Measurements from ENCODE around the gene PCSK6. TPM values are rescaled to one million over a fixed set of nuclear protein-coding genes. Genes with fewer than 3 reads are reported as not detected.
"Not testable (repeated sequence)": the region's sequence is repeated elsewhere in the genome, so short reads cannot be mapped to it uniquely, and the experiment has no call there.

PCSK6 gene
- total RNA-seq, 4 donors from 2014 or later = 12.8 to 23.2 (median 18.4) TPM

DNA sequence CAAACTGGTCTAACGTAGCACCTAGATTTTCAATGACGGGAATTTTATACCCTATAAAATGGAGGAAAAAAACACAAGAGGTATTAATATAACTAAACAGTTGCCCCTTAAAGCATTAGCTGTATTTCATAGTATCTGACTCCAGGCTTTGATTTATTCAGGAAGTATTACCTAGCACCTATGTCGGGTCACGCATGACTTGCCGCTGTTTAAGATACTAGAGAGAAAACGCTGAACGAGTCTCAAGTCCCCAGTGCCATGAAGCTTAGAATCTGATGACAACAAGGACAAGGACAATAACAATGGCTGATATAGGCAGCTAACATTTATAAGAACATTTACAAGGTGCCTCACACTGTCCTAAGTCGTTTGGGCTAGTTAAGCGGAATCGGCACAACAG, 196.4 kb downstream of the PCSK6 start:
- Histone ChIP-seq H3K4me3 (peak overlapping the region in 1 of 2 donors; percentile 89), H3K9me3 (no peaks in the 10 kb centered on the region), H3K27me3 (no peaks in the 10 kb centered on the region), H3K36me3 (peaks cover 0 to 23% of the 10 kb centered on the region in 2 donors), H3K4me1 (peaks cover 0 to 58% (median 12%) of the 10 kb centered on the region in 3 donors), H3K27ac (peak overlapping the region in 3 of 4 donors; percentile 97 to 98 (median 97))
- ATAC-seq = no peak
- TF ChIP-seq, protein P1, sequence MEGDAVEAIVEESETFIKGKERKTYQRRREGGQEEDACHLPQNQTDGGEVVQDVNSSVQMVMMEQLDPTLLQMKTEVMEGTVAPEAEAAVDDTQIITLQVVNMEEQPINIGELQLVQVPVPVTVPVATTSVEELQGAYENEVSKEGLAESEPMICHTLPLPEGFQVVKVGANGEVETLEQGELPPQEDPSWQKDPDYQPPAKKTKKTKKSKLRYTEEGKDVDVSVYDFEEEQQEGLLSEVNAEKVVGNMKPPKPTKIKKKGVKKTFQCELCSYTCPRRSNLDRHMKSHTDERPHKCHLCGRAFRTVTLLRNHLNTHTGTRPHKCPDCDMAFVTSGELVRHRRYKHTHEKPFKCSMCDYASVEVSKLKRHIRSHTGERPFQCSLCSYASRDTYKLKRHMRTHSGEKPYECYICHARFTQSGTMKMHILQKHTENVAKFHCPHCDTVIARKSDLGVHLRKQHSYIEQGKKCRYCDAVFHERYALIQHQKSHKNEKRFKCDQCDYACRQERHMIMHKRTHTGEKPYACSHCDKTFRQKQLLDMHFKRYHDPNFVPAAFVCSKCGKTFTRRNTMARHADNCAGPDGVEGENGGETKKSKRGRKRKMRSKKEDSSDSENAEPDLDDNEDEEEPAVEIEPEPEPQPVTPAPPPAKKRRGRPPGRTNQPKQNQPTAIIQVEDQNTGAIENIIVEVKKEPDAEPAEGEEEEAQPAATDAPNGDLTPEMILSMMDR (IDR thresholded peaks at IDR 0.05) = no peak
- TF ChIP-seq POLR2A (IDR thresholded peaks at IDR 0.05) (no peak), POLR2AphosphoS5 (IDR thresholded peaks at IDR 0.05) (no peak), EP300 (IDR thresholded peaks at IDR 0.05) (no peak)
- WGBS, 2 donors (ENCODE audit: low coverage in 1 of 2) = 71 to 74% methylated on average over 8 to 10 of the region's 10 CpGs

DNA sequence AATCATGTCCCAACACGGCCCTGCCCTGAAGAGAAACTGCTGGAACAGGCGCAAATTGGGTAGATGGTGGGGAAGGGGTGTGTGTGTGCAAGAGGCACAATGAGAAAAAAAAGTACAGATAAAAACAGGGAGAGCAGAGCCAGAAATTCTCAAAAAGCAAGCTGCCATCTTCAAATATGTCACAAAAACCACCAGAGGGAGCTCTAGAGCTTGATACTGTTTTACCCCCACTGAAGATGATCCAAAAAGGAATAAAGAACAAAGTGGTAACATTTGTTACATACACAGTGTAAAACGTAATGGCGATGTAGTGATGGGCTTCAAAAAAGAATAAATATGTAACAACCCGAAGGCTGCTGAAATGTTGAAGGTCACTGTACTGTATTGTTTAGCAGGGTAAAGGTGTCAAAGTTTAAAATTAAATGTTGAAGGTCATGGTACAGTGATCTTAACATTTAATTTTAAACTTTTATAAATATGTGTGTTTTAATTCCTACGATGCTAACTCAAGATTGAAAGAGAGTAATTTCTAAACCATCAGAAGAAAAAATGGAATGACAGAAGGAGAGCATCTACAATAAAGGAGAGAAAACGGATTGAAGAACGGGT, 200.5 kb downstream of the PCSK6 start:
- Histone ChIP-seq H3K9me3 (no peaks in the 10 kb centered on the region), H3K4me1 (peaks cover 0 to 46% (median 12%) of the 10 kb centered on the region in 3 donors), H3K4me3 (no peak overlapping the region), H3K27me3 (no peaks in the 10 kb centered on the region), H3K36me3 (peaks cover 0 to 62% of the 10 kb centered on the region in 2 donors), H3K27ac (no peak overlapping the region)
- 67 to 71% methylated on average over 8 of the region's 8 CpGs for WGBS, 2 donors (ENCODE audit: low coverage in 1 of 2)
- ATAC-seq = no peak
- TF ChIP-seq, protein P1 (IDR thresholded peaks at IDR 0.05) = peak; percentile 35 to 57 (median 51)
- no peak for TF ChIP-seq POLR2A (IDR thresholded peaks at IDR 0.05)

DNA sequence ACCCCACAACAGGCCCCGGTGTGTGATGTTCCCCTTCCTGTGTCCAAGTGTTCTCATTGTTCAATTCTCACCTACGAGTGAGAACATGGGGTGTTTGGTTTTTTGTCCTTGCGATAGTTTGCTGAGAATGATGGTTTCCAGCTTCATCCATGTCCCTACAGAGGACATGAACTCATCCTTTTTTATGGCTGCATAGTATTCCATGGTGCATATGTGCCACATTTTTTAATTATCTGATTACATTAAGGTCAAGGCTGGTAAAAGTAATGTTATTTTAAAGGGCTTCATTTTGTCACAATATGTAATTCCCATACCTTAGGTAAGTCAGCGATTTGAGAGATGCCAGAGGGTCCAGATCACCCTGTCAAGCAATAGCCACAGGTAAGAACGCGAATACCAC, 202.2 kb downstream of the PCSK6 start:
- not testable (repeated sequence) for H3K9me3 ChIP-seq, H3K27ac ChIP-seq, H3K27me3 ChIP-seq, H3K4me3 ChIP-seq, ATAC-seq
- WGBS, 2 donors (ENCODE audit: low coverage in 1 of 2) = 96 to 100% methylated on average over 3 to 6 of the region's 6 CpGs
- Histone ChIP-seq H3K4me1 (peaks cover 0 to 29% (median 5%) of the 10 kb centered on the region in 3 donors), H3K36me3 (peaks cover 0 to 79% of the 10 kb centered on the region in 2 donors)

DNA sequence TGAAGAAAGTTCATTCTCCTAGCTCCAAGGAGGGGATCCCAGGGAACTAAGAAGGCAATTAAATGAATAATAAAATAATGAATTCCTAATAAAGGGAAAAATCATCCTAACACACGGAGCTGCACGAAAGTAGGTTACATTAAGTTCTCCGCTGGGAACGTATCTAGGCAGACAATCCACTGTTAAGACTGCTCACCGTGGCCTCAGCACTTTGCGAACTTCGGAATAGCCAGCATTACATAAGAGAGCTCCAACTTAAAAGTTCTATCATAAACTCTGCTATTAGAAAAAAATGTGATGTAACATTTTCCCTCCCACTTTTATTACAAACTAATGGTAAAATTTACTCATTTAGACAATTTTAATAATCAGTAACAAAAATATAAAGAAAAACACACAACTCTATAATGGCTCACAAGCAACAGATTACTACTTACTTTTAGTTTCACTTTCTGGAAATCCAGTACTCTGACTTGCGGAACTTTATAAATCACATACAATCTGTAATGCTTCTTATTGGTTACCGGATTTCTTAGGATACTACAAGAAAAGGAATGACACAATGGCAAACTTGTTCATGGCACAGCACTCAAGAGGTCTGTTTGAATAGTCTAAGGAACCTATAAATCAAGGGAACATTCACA, 202.9 kb downstream of the PCSK6 start:
- H3K4me3 ChIP-seq = no peak overlapping the region
- H3K36me3 ChIP-seq = peaks cover 0 to 86% of the 10 kb centered on the region in 2 donors
- 83 to 85% methylated on average over 9 of the region's 9 CpGs for WGBS, 2 donors (ENCODE audit: low coverage in 1 of 2)
- ATAC-seq = no peak
- H3K9me3 ChIP-seq = no peaks in the 10 kb centered on the region
- TF ChIP-seq EP300 (IDR thresholded peaks at IDR 0.05) (no peak), POLR2AphosphoS5 (IDR thresholded peaks at IDR 0.05) (no peak), POLR2A (IDR thresholded peaks at IDR 0.05) (no peak)
- TF ChIP-seq, protein P1 (IDR thresholded peaks at IDR 0.05) = no peak
- no peak overlapping the region for H3K27ac ChIP-seq
- no peaks in the 10 kb centered on the region for H3K27me3 ChIP-seq
- peaks cover 0 to 22% (median 0%) of the 10 kb centered on the region in 3 donors for H3K4me1 ChIP-seq

DNA sequence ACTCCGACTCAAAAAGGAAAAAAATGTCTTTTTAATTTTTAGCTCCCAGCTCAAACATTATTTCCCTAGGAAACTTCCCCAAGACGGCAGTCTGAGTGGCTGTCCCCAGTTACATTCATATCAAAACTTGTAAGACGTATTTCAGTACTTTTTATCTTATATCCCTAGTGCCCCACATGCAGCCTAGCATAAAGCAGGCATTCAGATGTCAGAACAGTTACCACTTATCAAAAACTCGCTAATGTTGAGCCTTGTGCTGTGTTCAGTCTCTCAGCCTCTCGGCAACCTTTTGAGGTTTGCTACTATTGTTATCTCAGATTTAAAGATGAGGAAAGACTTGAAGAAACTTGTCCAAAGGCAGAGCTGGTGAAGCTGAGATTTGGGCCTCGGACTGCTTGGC, 205.6 kb downstream of the PCSK6 start:
- WGBS, 2 donors (ENCODE audit: low coverage in 1 of 2) = 70 to 84% methylated on average over 4 to 5 of the region's 6 CpGs
- no peak for ATAC-seq
- no peak overlapping the region for H3K27ac ChIP-seq
- peaks cover 0 to 4% (median 0%) of the 10 kb centered on the region in 3 donors for H3K4me1 ChIP-seq
- H3K36me3 ChIP-seq = peaks cover 0 to 90% of the 10 kb centered on the region in 2 donors
- TF ChIP-seq, protein P1 (IDR thresholded peaks at IDR 0.05) = no peak
- no peaks in the 10 kb centered on the region for H3K27me3 ChIP-seq
- H3K4me3 ChIP-seq = no peak overlapping the region
- H3K9me3 ChIP-seq = no peaks in the 10 kb centered on the region

All from gastroesophageal sphincter (tissue), 4 donors.